GM06990 (cell line): ENCODE data around the gene DENND5A.

Experiments used
- DNase-seq: peaks from one replicate; pipeline ENCODE4 v3.0.0-alpha.2; 2011; ENCODE audit not compliant: insufficient read length; ENCODE audit errors: extremely low read depth
- H3K27me3 ChIP-seq: replicated peaks from 2 replicates; pipeline ENCODE4 v1.6.0; 2011; ENCODE audit warnings: low read length; ENCODE audit not compliant: control insufficient read depth, insufficient read depth
- H3K36me3 ChIP-seq: 2 replicates; pipeline ENCODE4 v1.5.1; 2011; ENCODE audit warnings: low read length; ENCODE audit not compliant: control insufficient read depth, insufficient read depth
- H3K4me3 ChIP-seq: replicated peaks from 2 replicates; pipeline ENCODE4 v1.5.1; 2011; ENCODE audit warnings: low read depth, mild to moderate bottlenecking, control low read depth, low read length
- CTCF ChIP-seq: IDR thresholded peaks from 2 replicates; pipeline ENCODE4 v1.5.1; 2011; ENCODE audit warnings: low read length, control low read depth, mild to moderate bottlenecking, inconsistent platforms; ENCODE audit not compliant: insufficient read depth, poor library complexity, severe bottlenecking

Gene DENND5A

GRCh38 chr11:9182180-9182871 is 82.8 kb downstream of the DENND5A start:
- Histone ChIP-seq H3K36me3 (peaks cover 2% of the 10 kb centered on the region; the same call in 1 of the 2 replicates), H3K27me3 (no peaks in the 10 kb centered on the region), H3K4me3 (no peak overlapping the region)
- no peak for TF ChIP-seq CTCF
- no peak for DNase-seq

GRCh38 chr11:9180784-9181183 is 84.4 kb downstream of the DENND5A start:
- DNase-seq, result no peak

GRCh38 chr11:9179141-9179540 is 86.0 kb downstream of the DENND5A start:
- TF ChIP-seq CTCF, result no peak
- Histone ChIP-seq H3K4me3 (no peak overlapping the region), H3K27me3 (no peaks in the 10 kb centered on the region), H3K36me3 (peaks cover 2% of the 10 kb centered on the region; the same call in 1 of the 2 replicates)
- DNase-seq, result no peak

More at GRCh38 chr11:9180784-9181183, 84.4 kb downstream of the DENND5A start:
- H3K27me3 ChIP-seq, result no peaks in the 10 kb centered on the region
- TF ChIP-seq CTCF, result no peak
- H3K4me3 ChIP-seq, result no peak overlapping the region
- H3K36me3 ChIP-seq, result peaks cover 2% of the 10 kb centered on the region; the same call in 1 of the 2 replicates

- Histone ChIP-seq H3K4me3 (no peak overlapping the region), H3K27me3 (no peaks in the 10 kb centered on the region), H3K36me3 (peaks cover 2% of the 10 kb centered on the region; the same call in 1 of the 2 replicates)
- no peak for TF ChIP-seq CTCF
- DNase-seq, result no peak
Measured at GRCh38 chr11:9178716-9179115, 86.4 kb downstream of the DENND5A start.

- Histone ChIP-seq H3K4me3 (no peak overlapping the region), H3K27me3 (no peaks in the 10 kb centered on the region), H3K36me3 (no peaks in the 10 kb centered on the region; the same call in none of the 2 replicates)
- no peak for TF ChIP-seq CTCF
- no peak for DNase-seq
Measured at GRCh38 chr11:9177438-9178091, 87.6 kb downstream of the DENND5A start.
